HepG2 (cell line): ENCODE data around the gene RPL26. TPM values are rescaled to one million over a fixed set of nuclear protein-coding genes. Genes with fewer than 3 reads are reported as not detected.
A peak's percentile ranks its signal among the peaks of the same experiment; 100 is the strongest.

Source experiments
- BRD4 ChIP-seq: sonication (generic); formaldehyde crosslinking; IDR thresholded peaks from 2 replicates; pipeline ENCODE4 v1.4.0; 2020; ENCODE audit warnings: missing genetic modification reagents
- HOXA5 ChIP-seq: sonication (generic); formaldehyde crosslinking; IDR thresholded peaks from 2 replicates; pipeline ENCODE4 v1.4.0; 2020; ENCODE audit warnings: missing genetic modification reagents
- NFE2L2 ChIP-seq: fragments of 150-350 bp; IDR thresholded peaks from 2 replicates; pipeline ENCODE4 v1.6.1; 2014; ENCODE audit warnings: low read length
- NFYC ChIP-seq: IDR thresholded peaks from 2 replicates; pipeline ENCODE4 v1.6.1; 2016; ENCODE audit warnings: missing genetic modification reagents, missing compliant biosample characterization
- PRPF4 ChIP-seq: fragments of 200-400 bp; formaldehyde crosslinking; IDR thresholded peaks from 2 replicates; pipeline ENCODE4 v1.6.1; 2016; ENCODE audit warnings: low read length, low read depth; ENCODE audit not compliant: poor library complexity, severe bottlenecking
- REXO4 ChIP-seq: sonication (generic); formaldehyde crosslinking; IDR thresholded peaks from 2 replicates; pipeline ENCODE4 v1.8.0; 2022; ENCODE audit warnings: missing genetic modification reagents, mild to moderate bottlenecking, borderline replicate concordance
- RFXANK ChIP-seq: IDR thresholded peaks from 2 replicates; pipeline ENCODE4 v1.6.1; 2016
- SOX5 ChIP-seq: IDR thresholded peaks from 2 replicates; pipeline ENCODE4 v1.6.1; 2016; ENCODE audit warnings: borderline replicate concordance
- TCF12 ChIP-seq, 2 experiments: fragments of 450-650 bp in 1 of 2; sonication (generic) in 1 of 2; formaldehyde crosslinking in 1 of 2; IDR thresholded peaks; 2 replicates each; pipeline versions ENCODE4 v1.6.1 to v1.8.0; 2017 to 2022; ENCODE audit warnings: antibody characterized with exemption in 1 of 2, mild to moderate bottlenecking in 1 of 2, missing genetic modification reagents in 1 of 2, moderate library complexity in 1 of 2
- ZFP37 ChIP-seq: sonication (generic); formaldehyde crosslinking; IDR thresholded peaks from 2 replicates; pipeline ENCODE4 v1.4.0; 2020; ENCODE audit warnings: missing genetic modification reagents, borderline replicate concordance
- ZFP41 ChIP-seq: sonication (generic); formaldehyde crosslinking; IDR thresholded peaks from 2 replicates; pipeline ENCODE4 v1.4.0; 2020; ENCODE audit warnings: mild to moderate bottlenecking, missing genetic modification reagents, borderline replicate concordance
- ZFYVE20 ChIP-seq: sonication (generic); formaldehyde crosslinking; IDR thresholded peaks from 2 replicates; pipeline ENCODE4 v1.8.0; 2023; ENCODE audit warnings: low read depth, mild to moderate bottlenecking, moderate library complexity, missing genetic modification reagents, borderline replicate concordance
- ZNF121 ChIP-seq: sonication (generic); formaldehyde crosslinking; IDR thresholded peaks from 2 replicates; pipeline ENCODE4 v1.5.0; 2020; ENCODE audit warnings: mild to moderate bottlenecking, missing genetic modification reagents
- ZNF343 ChIP-seq: sonication (generic); formaldehyde crosslinking; IDR thresholded peaks from 2 replicates; pipeline ENCODE4 v1.4.0; 2020; ENCODE audit warnings: mild to moderate bottlenecking, missing genetic modification reagents
- ZNF558 ChIP-seq: sonication (generic); formaldehyde crosslinking; IDR thresholded peaks from 2 replicates; pipeline ENCODE4 v1.9.0; 2022; ENCODE audit warnings: mild to moderate bottlenecking, missing genetic modification reagents, borderline replicate concordance
- polyA plus RNA-seq, 8 experiments: library from polyadenylated mRNA; depleted of rRNA in 3 of 8; stranded (reverse) in 7 of 8; unstranded in 1 of 8; fragments of >200 nt; fragmentation: Illumina TruSeq in 4 of 8; extraction: Trizol in 4 of 8; gene quantifications; 2 replicates each; pipeline versions ENCODE4 v1.2.1 to v1.2.3, GENCODE V29; 2011 to 2016; ENCODE audit warnings: low read depth in 4 of 8, missing spikeins in 1 of 8, mixed read lengths in 1 of 8; ENCODE audit not compliant: insufficient read depth in 1 of 8
- total RNA-seq, 5 experiments: library from RNA; depleted of rRNA; stranded (reverse); fragments of >200 nt; fragmentation: Illumina TruSeq; extraction: Trizol; gene quantifications; 2 replicates each; pipeline ENCODE4 v1.2.3, GENCODE V29; 2016; ENCODE audit warnings: low read depth in 1 of 5
- TF ChIP-seq, protein P1 (sequence below): sonication (generic); formaldehyde crosslinking; IDR thresholded peaks from 2 replicates; pipeline ENCODE4 v1.9.0; 2021; ENCODE audit warnings: mild to moderate bottlenecking, missing genetic modification reagents
- TF ChIP-seq, protein P2 (sequence below): sonication (generic); formaldehyde crosslinking; IDR thresholded peaks from 2 replicates; pipeline ENCODE4 v1.4.0; 2020; ENCODE audit warnings: missing genetic modification reagents
- TF ChIP-seq, protein P3 (sequence below): sonication (generic); formaldehyde crosslinking; IDR thresholded peaks from 2 replicates; pipeline ENCODE4 v1.5.0; 2020; ENCODE audit warnings: missing genetic modification reagents, mild to moderate bottlenecking, borderline replicate concordance
- TF ChIP-seq, protein P4 (sequence below): sonication (generic); formaldehyde crosslinking; conservative IDR thresholded peaks from 2 replicates; pipeline ENCODE4 v1.4.0; 2020; ENCODE audit warnings: missing genetic modification reagents

Gene RPL26
- total and polyA plus RNA-seq, 2 of the 13 experiments (the other 11 are each of a cell fraction or from before 2014, with no cell fraction given) = 2,817 to 3,529 TPM

DNA sequence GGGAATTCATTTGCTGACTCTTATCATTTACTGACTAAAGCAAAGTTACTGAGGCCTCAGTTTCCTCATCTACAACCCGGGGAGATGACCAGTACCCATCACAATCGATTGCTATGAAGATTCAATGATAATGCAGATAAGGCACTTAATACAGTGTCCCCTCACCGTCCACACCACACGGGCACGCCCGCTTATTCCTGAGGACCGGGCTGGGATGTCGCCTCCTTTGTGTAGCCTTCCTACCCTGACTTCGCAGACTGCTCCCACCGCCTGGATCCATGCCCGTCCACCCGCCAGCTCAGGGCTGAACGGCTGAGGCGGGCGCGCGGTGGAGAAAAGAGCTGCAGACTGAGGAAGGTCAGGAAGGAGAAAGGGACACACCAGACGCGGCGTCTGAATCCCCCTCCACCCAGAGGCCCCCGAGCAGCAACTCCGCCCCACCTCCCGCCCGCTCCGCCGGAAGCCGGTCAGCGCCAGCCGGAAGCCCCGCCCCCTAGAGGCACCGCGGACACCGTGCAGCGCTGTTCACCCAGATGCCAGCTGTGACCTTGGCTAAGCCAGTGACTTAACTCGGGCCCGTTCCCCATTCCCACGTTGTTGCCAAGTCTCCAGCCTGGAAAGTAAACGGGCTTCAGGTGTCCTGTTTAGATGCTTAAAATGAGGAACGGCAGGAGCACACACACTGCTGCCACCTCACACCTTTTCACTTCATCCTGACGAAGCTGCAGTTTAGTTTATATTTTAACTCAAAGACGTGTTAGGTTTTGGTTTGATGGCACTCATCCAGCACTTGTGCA is 6.5 kb downstream of the RPL26 start, which contains the start of gene KRABD2 (continued):
- TF ChIP-seq, protein P1, sequence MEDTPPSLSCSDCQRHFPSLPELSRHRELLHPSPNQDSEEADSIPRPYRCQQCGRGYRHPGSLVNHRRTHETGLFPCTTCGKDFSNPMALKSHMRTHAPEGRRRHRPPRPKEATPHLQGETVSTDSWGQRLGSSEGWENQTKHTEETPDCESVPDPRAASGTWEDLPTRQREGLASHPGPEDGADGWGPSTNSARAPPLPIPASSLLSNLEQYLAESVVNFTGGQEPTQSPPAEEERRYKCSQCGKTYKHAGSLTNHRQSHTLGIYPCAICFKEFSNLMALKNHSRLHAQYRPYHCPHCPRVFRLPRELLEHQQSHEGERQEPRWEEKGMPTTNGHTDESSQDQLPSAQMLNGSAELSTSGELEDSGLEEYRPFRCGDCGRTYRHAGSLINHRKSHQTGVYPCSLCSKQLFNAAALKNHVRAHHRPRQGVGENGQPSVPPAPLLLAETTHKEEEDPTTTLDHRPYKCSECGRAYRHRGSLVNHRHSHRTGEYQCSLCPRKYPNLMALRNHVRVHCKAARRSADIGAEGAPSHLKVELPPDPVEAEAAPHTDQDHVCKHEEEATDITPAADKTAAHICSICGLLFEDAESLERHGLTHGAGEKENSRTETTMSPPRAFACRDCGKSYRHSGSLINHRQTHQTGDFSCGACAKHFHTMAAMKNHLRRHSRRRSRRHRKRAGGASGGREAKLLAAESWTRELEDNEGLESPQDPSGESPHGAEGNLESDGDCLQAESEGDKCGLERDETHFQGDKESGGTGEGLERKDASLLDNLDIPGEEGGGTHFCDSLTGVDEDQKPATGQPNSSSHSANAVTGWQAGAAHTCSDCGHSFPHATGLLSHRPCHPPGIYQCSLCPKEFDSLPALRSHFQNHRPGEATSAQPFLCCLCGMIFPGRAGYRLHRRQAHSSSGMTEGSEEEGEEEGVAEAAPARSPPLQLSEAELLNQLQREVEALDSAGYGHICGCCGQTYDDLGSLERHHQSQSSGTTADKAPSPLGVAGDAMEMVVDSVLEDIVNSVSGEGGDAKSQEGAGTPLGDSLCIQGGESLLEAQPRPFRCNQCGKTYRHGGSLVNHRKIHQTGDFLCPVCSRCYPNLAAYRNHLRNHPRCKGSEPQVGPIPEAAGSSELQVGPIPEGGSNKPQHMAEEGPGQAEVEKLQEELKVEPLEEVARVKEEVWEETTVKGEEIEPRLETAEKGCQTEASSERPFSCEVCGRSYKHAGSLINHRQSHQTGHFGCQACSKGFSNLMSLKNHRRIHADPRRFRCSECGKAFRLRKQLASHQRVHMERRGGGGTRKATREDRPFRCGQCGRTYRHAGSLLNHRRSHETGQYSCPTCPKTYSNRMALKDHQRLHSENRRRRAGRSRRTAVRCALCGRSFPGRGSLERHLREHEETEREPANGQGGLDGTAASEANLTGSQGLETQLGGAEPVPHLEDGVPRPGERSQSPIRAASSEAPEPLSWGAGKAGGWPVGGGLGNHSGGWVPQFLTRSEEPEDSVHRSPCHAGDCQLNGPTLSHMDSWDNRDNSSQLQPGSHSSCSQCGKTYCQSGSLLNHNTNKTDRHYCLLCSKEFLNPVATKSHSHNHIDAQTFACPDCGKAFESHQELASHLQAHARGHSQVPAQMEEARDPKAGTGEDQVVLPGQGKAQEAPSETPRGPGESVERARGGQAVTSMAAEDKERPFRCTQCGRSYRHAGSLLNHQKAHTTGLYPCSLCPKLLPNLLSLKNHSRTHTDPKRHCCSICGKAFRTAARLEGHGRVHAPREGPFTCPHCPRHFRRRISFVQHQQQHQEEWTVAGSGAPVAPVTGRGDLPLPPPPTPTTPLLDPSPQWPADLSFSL = no peak
- TF ChIP-seq SOX5 (CRISPR knock-in tag) (peak; percentile 58; the same call in 1 of the 2 replicates), BRD4 (CRISPR knock-in tag) (peak; percentile 65; the same call in 1 of the 2 replicates), HOXA5 (CRISPR knock-in tag) (peak; percentile 83), NFYC (CRISPR knock-in tag) (peak; percentile 37; the same call in 1 of the 2 replicates), NFE2L2 (no peak), PRPF4 (no peak), ZNF558 (no peak; the same call in 1 of the 2 replicates), ZFYVE20 (CRISPR knock-in tag) (no peak), ZNF343 (CRISPR knock-in tag) (no peak), ZFP41 (CRISPR knock-in tag) (no peak), ZFP37 (CRISPR knock-in tag) (0 out of 2 replicates have a peak, but pooled peaks have one; percentile 70), RFXANK (no peak), REXO4 (CRISPR knock-in tag) (no peak), TCF12 (IDR thresholded peaks at IDR 0.05) (no peak), TCF12 (CRISPR knock-in tag; IDR thresholded peaks at IDR 0.05) (0 out of 2 replicates have a peak, but pooled peaks have one; percentile 74), ZNF121 (CRISPR knock-in tag) (no peak)
- TF ChIP-seq, protein P2, sequence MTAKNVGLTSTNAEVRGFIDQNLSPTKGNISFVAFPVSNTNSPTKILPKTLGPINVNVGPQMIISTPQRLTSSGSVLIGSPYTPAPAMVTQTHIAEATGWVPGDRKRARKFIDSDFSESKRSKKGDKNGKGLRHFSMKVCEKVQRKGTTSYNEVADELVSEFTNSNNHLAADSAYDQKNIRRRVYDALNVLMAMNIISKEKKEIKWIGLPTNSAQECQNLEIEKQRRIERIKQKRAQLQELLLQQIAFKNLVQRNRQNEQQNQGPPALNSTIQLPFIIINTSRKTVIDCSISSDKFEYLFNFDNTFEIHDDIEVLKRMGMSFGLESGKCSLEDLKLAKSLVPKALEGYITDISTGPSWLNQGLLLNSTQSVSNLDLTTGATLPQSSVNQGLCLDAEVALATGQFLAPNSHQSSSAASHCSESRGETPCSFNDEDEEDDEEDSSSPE (CRISPR knock-in tag) = peak; percentile 29; the same call in 1 of the 2 replicates
- TF ChIP-seq, protein P3, sequence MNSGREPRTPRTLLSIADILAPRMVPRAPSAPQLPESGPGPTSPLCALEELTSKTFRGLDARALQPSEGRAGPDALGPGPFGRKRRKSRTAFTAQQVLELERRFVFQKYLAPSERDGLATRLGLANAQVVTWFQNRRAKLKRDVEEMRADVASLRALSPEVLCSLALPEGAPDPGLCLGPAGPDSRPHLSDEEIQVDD (CRISPR knock-in tag) = peak; percentile 64; the same call in 1 of the 2 replicates
- TF ChIP-seq, protein P4, sequence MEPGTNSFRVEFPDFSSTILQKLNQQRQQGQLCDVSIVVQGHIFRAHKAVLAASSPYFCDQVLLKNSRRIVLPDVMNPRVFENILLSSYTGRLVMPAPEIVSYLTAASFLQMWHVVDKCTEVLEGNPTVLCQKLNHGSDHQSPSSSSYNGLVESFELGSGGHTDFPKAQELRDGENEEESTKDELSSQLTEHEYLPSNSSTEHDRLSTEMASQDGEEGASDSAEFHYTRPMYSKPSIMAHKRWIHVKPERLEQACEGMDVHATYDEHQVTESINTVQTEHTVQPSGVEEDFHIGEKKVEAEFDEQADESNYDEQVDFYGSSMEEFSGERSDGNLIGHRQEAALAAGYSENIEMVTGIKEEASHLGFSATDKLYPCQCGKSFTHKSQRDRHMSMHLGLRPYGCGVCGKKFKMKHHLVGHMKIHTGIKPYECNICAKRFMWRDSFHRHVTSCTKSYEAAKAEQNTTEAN (CRISPR knock-in tag) = no peak
